Stimulated activated CD4-positive, alpha-beta T cell treated with anti-CD3 and anti-CD28 coated beads, Interleukin-2, amount 100 ng/mL, for 24 hours (primary cell): ENCODE measurements around the gene KCNJ14.
"Not testable (repeated sequence)": the region's sequence is repeated elsewhere in the genome, so short reads cannot be mapped to it uniquely, and the experiment has no call there.

Experiments
- DNase-seq, 2 donors: peaks; one replicate each; pipeline ENCODE4 v3.0.0-alpha.2; 2020

The KCNJ14 gene

GRCh38 chr19:48473161-48473966, 18.0 kb downstream of the KCNJ14 start:
- no peak for DNase-seq

GRCh38 chr19:48474084-48474592, 18.8 kb downstream of the KCNJ14 start:
- DNase-seq = no peak

DNA sequence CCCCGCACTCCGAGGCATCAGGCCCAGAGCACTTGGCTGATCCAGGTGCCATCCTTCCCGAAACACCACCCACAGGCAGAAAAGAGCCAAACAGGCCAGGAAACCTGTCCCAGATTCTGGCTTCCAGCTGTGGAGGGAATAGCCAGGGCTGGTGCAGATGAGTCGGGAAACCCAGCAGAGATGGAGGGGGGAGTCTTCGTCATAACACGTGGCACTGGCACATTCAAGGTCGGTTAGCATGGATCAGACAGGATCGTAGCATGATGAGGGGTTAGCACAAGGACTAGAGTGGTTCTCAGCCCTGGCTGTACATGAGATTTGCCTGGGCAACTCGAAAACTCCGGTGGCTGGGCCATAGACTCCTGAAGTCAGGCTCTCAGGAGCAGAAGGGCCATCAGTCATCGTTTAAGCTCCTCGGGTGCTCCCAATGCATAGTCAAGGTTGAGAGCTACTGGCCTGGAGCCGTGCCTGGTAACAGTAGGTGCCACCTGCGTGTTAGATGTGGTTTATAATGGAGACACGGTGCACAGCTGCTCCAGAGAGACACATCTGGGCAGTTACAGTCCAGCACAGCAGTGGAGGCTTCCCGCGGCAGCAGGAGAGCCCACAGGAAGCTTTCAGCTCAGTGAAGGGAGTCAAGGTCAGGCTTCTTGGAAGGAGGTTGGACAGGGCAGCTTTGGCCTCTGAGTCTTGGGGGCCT, 20.1 kb downstream of the KCNJ14 start:
- no peak for DNase-seq

- no peak for DNase-seq
Observed at GRCh38 chr19:48476176-48476575, 20.8 kb downstream of the KCNJ14 start.

GRCh38 chr19:48477067-48477685, 21.8 kb downstream of the KCNJ14 start:
- DNase-seq = no peak

DNA sequence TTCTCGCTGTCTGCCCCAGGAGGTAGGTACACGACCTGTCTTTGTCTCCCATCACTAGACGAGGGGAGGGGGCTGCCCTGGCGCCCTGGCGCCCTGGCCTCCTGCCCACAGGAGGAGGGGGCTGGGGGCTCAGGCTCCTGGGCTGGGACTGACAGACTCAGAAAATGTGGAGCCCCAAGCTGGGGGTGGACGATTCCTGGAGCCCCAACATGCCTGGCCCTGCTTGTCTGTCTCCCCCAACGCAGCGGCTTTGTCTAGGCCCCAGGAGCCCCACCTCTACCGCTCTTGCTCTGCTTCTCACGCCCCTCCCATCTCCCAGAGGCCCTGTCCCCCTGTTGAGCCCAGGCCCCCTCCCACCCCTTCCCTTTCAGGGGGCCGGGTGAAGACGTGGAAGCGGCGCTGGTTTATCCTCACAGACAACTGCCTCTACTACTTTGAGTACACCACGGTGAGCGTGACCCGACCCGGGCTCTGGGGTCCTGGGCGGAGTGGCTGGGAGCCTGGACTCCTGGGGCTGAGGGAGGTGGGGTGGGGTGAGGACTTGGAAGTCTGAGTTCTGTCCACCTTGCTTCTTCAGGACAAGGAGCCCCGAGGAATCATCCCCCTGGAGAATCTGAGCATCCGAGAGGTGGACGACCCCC, 22.4 kb downstream of the KCNJ14 start:
- DNase-seq = no peak

- no peak for DNase-seq
Observed at GRCh38 chr19:48478339-48479256, 23.2 kb downstream of the KCNJ14 start.

- DNase-seq = no peak
Observed at GRCh38 chr19:48479686-48480085, 24.3 kb downstream of the KCNJ14 start.

DNA sequence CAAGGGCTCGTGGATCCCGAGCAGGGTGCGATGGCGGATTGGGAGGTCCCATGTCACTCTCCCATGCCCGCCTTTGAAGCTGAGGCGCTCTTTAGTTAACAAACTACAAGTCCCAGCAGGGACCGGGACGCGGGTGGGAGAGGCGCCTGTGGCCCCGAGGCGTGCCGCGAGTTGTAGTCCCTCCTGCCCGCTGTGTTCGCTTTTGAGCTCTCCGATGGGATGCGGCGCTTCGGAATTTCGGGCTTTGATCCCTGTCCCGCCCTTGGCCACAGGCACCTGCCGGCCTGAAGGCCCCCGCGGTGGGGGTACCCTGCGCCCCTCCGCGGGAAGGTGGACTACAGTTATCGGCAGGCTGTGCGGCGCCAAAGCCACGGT, 24.8 kb downstream of the KCNJ14 start:
- peak; percentile 43 to 49 for DNase-seq

GRCh38 chr19:48480558-48481500, 25.5 kb downstream of the KCNJ14 start:
- DNase-seq = peak; percentile 64 to 65

- no peak for DNase-seq
Observed at GRCh38 chr19:48481846-48482639, 26.7 kb downstream of the KCNJ14 start.

DNA sequence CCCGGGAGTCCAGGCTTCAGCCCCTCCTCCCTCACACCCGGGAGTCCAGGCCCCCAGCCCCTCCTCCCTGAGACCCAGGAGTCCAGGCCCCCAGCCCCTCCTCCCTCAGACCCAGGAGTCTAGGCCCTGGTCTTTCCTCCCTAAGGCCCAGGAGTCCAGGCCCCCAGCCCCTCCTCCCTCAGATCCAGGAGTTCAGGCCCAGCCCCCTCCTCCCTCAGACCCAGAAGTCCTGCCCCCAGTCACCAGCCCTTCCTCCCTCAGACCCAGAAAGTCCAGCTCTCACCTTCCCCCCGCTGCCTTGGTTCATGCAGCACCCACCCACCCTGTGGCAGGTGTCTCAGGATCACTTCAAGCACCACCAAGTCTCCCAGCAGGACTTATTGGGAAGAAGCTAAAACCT, 27.9 kb downstream of the KCNJ14 start:
- DNase-seq = no peak

- DNase-seq = no peak
Observed at GRCh38 chr19:48484247-48484893, 29.0 kb downstream of the KCNJ14 start.

- no peak for DNase-seq
Observed at GRCh38 chr19:48484931-48485612, 29.7 kb downstream of the KCNJ14 start.

- DNase-seq = not testable (repeated sequence)
Observed at GRCh38 chr19:48486706-48487105, 31.3 kb downstream of the KCNJ14 start.

- DNase-seq = no peak
Observed at GRCh38 chr19:48487544-48487943, 32.2 kb downstream of the KCNJ14 start.

- no peak for DNase-seq
Observed at GRCh38 chr19:48487948-48488347, 32.6 kb downstream of the KCNJ14 start.

DNA sequence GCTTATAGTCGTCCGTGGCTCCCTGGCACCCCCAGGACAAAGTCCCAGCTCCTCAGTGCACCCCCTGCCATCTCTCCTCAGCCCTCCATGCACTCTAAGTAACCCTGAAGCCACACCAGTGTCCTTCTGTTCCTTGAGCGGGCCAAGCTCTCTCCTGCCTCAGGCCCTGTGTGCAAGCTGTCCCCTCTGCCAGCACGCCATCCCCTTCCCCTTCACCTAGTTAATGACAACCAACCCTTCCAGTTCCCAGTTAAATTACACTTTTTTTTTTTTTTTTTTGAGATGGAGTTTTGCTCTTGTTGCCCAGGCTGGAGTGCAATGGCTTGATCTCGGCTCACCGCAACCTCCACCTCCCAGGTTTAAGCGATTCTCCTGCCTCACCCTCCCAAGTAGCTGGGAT, 33.1 kb downstream of the KCNJ14 start:
- not testable (repeated sequence) for DNase-seq
